Thymus (tissue), 11 donors: Measurements from ENCODE around the gene ATP2A3. TPM values are rescaled to one million over a fixed set of nuclear protein-coding genes. Genes with fewer than 3 reads are reported as not detected.

Experiments used
- DNase-seq, 9 donors: peaks; one replicate each; pipeline ENCODE4 v3.0.0-alpha.2; 2013; ENCODE audit warnings: low spot score in 9 of 9, low read depth in 6 of 9, missing footprints in 1 of 9
- H3K27ac ChIP-seq, 2 donors: one replicate each; pipeline ENCODE4 v1.5.1; 2013; ENCODE audit warnings: control low read depth in 1 of 2, low read depth in 1 of 2, low read length in 1 of 2, mild to moderate bottlenecking in 1 of 2, moderate library complexity in 1 of 2
- H3K27me3 ChIP-seq, 2 donors: one replicate each; pipeline ENCODE4 v1.5.1; 2013; ENCODE audit warnings: low read length in 1 of 2; ENCODE audit not compliant: control insufficient read depth in 2 of 2, insufficient read depth in 1 of 2
- H3K36me3 ChIP-seq, 2 donors: one replicate each; pipeline ENCODE4 v1.5.1; 2013; ENCODE audit warnings: low read length in 1 of 2, mild to moderate bottlenecking in 1 of 2, moderate library complexity in 1 of 2; ENCODE audit not compliant: control insufficient read depth in 2 of 2, insufficient read depth in 2 of 2
- H3K4me1 ChIP-seq, 2 donors: one replicate each; pipeline ENCODE4 v1.5.1; 2013; ENCODE audit warnings: low read length in 2 of 2; ENCODE audit not compliant: control insufficient read depth in 2 of 2, insufficient read depth in 2 of 2
- H3K4me3 ChIP-seq, 2 donors: one replicate each; pipeline ENCODE4 v1.5.1; 2013; ENCODE audit warnings: low read length in 2 of 2, control low read depth in 1 of 2, mild to moderate bottlenecking in 1 of 2
- H3K9me3 ChIP-seq, 2 donors: one replicate each; pipeline ENCODE4 v1.5.1; 2013; ENCODE audit warnings: low read length in 1 of 2, mild to moderate bottlenecking in 1 of 2; ENCODE audit not compliant: control insufficient read depth in 2 of 2, insufficient read depth in 1 of 2
- WGBS: extraction: QIAGEN DNeasy Blood & Tissue Kit; methylation state at CpG from one replicate; pipeline ENCODE4 v1.1.7; 2013; 5-methylcytosine and 5-hydroxymethylcytosine counted together
- polyA plus RNA-seq: library from polyadenylated mRNA; stranded (reverse); fragments of 200-250 nt; gene quantifications from one replicate; pipeline ENCODE4 v1.2.3, GENCODE V29; 2013
- total RNA-seq: library from RNA; stranded (reverse); fragments of 120-200 nt; gene quantifications from one replicate; pipeline ENCODE4 v1.2.4, GENCODE V29; 2013
- donor health status: healthy.

The ATP2A3 gene
- total and polyA plus RNA-seq, 2 donors, result 52.9 to 116 TPM

GRCh38 chr17:4006165-4006589 lies 41.9 kb upstream of the ATP2A3 start:
- 93% methylated on average over 12 of the region's 12 CpGs for WGBS
- no peak overlapping the region for H3K27ac ChIP-seq
- peaks cover 0 to 45% of the 10 kb centered on the region in 2 donors for H3K4me1 ChIP-seq
- peaks cover 45 to 54% of the 10 kb centered on the region in 2 donors for H3K36me3 ChIP-seq
- no peak overlapping the region for H3K4me3 ChIP-seq
- no peak for DNase-seq
- H3K9me3 ChIP-seq, result peaks cover 0 to 4% of the 10 kb centered on the region in 2 donors
- H3K27me3 ChIP-seq, result no peaks in the 10 kb centered on the region

GRCh38 chr17:4005296-4006164 lies 41.3 kb upstream of the ATP2A3 start:
- Histone ChIP-seq H3K36me3 (peaks cover 45 to 51% of the 10 kb centered on the region in 2 donors), H3K4me1 (peaks cover 0 to 45% of the 10 kb centered on the region in 2 donors), H3K27me3 (no peaks in the 10 kb centered on the region), H3K4me3 (no peak overlapping the region), H3K27ac (no peak overlapping the region), H3K9me3 (peaks cover 0 to 4% of the 10 kb centered on the region in 2 donors)
- WGBS, result 97% methylated on average over 22 of the region's 22 CpGs
- no peak for DNase-seq

GRCh38 chr17:4004517-4005295 lies 40.5 kb upstream of the ATP2A3 start:
- no peak overlapping the region for H3K4me3 ChIP-seq
- no peak overlapping the region for H3K27ac ChIP-seq
- peaks cover 0 to 4% of the 10 kb centered on the region in 2 donors for H3K9me3 ChIP-seq
- no peaks in the 10 kb centered on the region for H3K27me3 ChIP-seq
- peaks cover 0 to 45% of the 10 kb centered on the region in 2 donors for H3K4me1 ChIP-seq
- WGBS, result 34% methylated on average over 44 of the region's 44 CpGs
- peaks cover 42 to 45% of the 10 kb centered on the region in 2 donors for H3K36me3 ChIP-seq
- DNase-seq, result peak in 7 of 9 donors; percentile 27 to 78 (median 59)

- 93% methylated on average over 46 of the region's 46 CpGs for WGBS
- no peaks in the 10 kb centered on the region for H3K9me3 ChIP-seq
- no peaks in the 10 kb centered on the region for H3K27me3 ChIP-seq
- peaks cover 33 to 35% of the 10 kb centered on the region in 2 donors for H3K36me3 ChIP-seq
- H3K4me3 ChIP-seq, result no peak overlapping the region
- H3K4me1 ChIP-seq, result peaks cover 0 to 38% of the 10 kb centered on the region in 2 donors
- H3K27ac ChIP-seq, result no peak overlapping the region
- no peak for DNase-seq
These were observed 39.5 kb upstream of the ATP2A3 start for GRCh38 chr17:4003501-4004421.

GRCh38 chr17:4003131-4003500 lies 38.9 kb upstream of the ATP2A3 start:
- Histone ChIP-seq H3K4me1 (peaks cover 0 to 38% of the 10 kb centered on the region in 2 donors), H3K4me3 (no peak overlapping the region), H3K27me3 (no peaks in the 10 kb centered on the region), H3K36me3 (peaks cover 28 to 29% of the 10 kb centered on the region in 2 donors), H3K27ac (no peak overlapping the region), H3K9me3 (no peaks in the 10 kb centered on the region)
- DNase-seq, result no peak
- 95% methylated on average over 21 of the region's 21 CpGs for WGBS

- peaks cover 10 to 11% of the 10 kb centered on the region in 2 donors for H3K36me3 ChIP-seq
- H3K4me1 ChIP-seq, result peaks cover 0 to 18% of the 10 kb centered on the region in 2 donors
- 90% methylated on average over 13 of the region's 13 CpGs for WGBS
- no peaks in the 10 kb centered on the region for H3K9me3 ChIP-seq
- no peak overlapping the region for H3K4me3 ChIP-seq
- H3K27ac ChIP-seq, result no peak overlapping the region
- no peaks in the 10 kb centered on the region for H3K27me3 ChIP-seq
- DNase-seq, result no peak
These were observed 36.9 kb upstream of the ATP2A3 start for GRCh38 chr17:4001048-4001590.

- Histone ChIP-seq H3K9me3 (no peaks in the 10 kb centered on the region), H3K27me3 (no peaks in the 10 kb centered on the region), H3K4me1 (peaks cover 0 to 2% of the 10 kb centered on the region in 2 donors), H3K36me3 (no peaks in the 10 kb centered on the region), H3K4me3 (no peak overlapping the region), H3K27ac (no peak overlapping the region)
- DNase-seq, result no peak
- 96% methylated on average over 4 of the region's 4 CpGs for WGBS
These were observed 34.2 kb upstream of the ATP2A3 start for GRCh38 chr17:3998436-3998835.

- no peak for DNase-seq
- H3K27me3 ChIP-seq, result no peaks in the 10 kb centered on the region
- WGBS, result 81% methylated on average over 1 of the region's 1 CpG
- H3K9me3 ChIP-seq, result no peaks in the 10 kb centered on the region
- H3K27ac ChIP-seq, result no peak overlapping the region
- no peaks in the 10 kb centered on the region for H3K4me1 ChIP-seq
- H3K36me3 ChIP-seq, result no peaks in the 10 kb centered on the region
- H3K4me3 ChIP-seq, result no peak overlapping the region
These were observed 30.8 kb upstream of the ATP2A3 start for GRCh38 chr17:3995067-3995466.
